ENCODE results near the gene RHBDL2. TPM values are rescaled to one million over a fixed set of nuclear protein-coding genes. Genes with fewer than 3 reads are reported as not detected.
A peak's percentile ranks its signal among the peaks of the same experiment; 100 is the strongest.

RHBDL2 gene
- total RNA-seq, 4 donors from 2014 or later = 17.0 to 30.6 (median 22.2) TPM

DNA sequence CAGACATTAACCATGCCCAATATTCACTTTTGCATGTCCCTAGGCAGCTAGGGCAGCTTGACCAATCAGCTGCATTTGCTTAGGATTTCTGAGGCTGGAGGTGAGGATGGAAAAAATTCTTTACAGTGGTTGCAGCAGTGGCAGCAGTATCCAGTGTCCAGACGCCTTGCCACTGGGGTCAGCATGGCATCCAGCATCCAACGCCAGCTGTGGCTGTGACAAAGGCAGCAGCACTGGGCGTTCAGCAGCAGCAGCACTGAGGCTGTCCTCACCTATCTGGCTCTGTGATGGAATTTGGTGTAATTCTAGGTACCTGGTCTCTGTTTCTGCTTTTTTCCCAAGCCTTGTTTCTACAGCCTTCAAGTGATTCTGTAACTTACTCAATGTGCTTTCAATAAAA is 15.5 kb downstream of the RHBDL2 start:
- no peak for TF ChIP-seq POLR2A (IDR thresholded peaks at IDR 0.05)
- TF ChIP-seq, protein P1, sequence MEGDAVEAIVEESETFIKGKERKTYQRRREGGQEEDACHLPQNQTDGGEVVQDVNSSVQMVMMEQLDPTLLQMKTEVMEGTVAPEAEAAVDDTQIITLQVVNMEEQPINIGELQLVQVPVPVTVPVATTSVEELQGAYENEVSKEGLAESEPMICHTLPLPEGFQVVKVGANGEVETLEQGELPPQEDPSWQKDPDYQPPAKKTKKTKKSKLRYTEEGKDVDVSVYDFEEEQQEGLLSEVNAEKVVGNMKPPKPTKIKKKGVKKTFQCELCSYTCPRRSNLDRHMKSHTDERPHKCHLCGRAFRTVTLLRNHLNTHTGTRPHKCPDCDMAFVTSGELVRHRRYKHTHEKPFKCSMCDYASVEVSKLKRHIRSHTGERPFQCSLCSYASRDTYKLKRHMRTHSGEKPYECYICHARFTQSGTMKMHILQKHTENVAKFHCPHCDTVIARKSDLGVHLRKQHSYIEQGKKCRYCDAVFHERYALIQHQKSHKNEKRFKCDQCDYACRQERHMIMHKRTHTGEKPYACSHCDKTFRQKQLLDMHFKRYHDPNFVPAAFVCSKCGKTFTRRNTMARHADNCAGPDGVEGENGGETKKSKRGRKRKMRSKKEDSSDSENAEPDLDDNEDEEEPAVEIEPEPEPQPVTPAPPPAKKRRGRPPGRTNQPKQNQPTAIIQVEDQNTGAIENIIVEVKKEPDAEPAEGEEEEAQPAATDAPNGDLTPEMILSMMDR (IDR thresholded peaks at IDR 0.05) = no peak
- WGBS, 2 donors = 80 to 90% methylated on average over 3 of the region's 3 CpGs
- intact Hi-C loops (cut with DNase I; ENCODE audit: low total_unique reads) = no loop called here
- DNase-seq (ENCODE audit: low spot score in 2 of 2) = no peak
- H3K4me3 ChIP-seq (ENCODE audit: low read depth, poor library complexity, severe bottlenecking) = no peak overlapping the region

GRCh38 chr1:38925391-38925790 is 16.2 kb downstream of the RHBDL2 start:
- DNase-seq (ENCODE audit: low spot score in 2 of 2) = no peak
- no peak overlapping the region for H3K4me3 ChIP-seq (ENCODE audit: low read depth, poor library complexity, severe bottlenecking)
- 94 to 95% methylated on average over 2 of the region's 2 CpGs for WGBS, 2 donors
- intact Hi-C loops (cut with DNase I; ENCODE audit: low total_unique reads) = no loop called here
- TF ChIP-seq, protein P1 (IDR thresholded peaks at IDR 0.05) = no peak

GRCh38 chr1:38923607-38924006 is 18.0 kb downstream of the RHBDL2 start:
- 84 to 93% methylated on average over 3 of the region's 3 CpGs for whole genome bisulfite sequencing, 2 donors
- TF ChIP-seq, protein P1 (IDR thresholded peaks at IDR 0.05) = no peak
- H3K4me3 ChIP-seq (ENCODE audit: low read depth, poor library complexity, severe bottlenecking) = no peak overlapping the region
- no peak for DNase-seq (ENCODE audit: low spot score in 2 of 2)
- intact Hi-C loops (cut with DNase I; ENCODE audit: low total_unique reads) = no loop called here

DNA sequence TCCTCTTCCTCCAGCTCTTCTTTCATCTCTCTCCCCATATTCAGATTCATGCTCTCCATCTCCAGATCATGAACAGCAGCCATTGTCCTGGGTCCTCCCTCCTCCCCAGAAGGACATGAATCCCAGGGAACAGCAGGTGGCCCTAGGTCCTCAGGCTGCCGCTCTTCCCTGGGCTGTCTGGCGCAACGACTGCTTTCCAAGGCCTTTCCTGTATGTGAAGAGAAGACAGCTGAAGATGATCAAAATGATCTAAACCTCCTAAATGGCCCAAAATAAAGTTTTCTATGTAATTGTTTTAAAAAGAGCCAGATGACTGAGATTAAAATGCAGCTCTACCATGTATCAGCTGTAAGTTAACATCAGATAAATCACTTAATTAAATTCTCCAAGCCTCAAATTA is 22.5 kb downstream of the RHBDL2 start:
- no peak for DNase-seq (ENCODE audit: low spot score in 2 of 2)
- TF ChIP-seq, protein P1 (IDR thresholded peaks at IDR 0.05) = no peak
- TF ChIP-seq POLR2A (IDR thresholded peaks at IDR 0.05) = no peak
- H3K4me3 ChIP-seq (ENCODE audit: low read depth, poor library complexity, severe bottlenecking) = no peak overlapping the region
- 67 to 69% methylated on average over 3 of the region's 3 CpGs for WGBS, 2 donors
- intact Hi-C loops (cut with DNase I; ENCODE audit: low total_unique reads) = no loop called here

DNA sequence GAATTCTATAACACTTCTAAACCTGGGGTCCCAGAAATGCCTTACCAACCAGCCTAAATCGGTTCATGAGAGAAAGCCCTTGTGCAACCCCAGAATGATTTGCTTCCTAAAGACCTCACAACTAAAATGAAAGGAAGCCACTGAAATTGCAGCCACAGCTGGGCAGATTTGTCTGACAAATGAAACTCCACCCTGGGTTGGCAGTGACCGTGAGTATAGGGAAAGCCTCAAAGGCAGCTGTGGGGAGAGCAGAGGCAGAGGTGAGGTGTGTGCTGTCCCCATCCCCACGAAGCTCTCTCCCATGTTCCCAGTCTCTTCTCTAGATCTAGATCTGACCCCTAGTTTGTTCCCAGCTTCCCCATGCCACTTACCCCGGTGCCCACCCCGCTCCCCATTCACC is 23.1 kb downstream of the RHBDL2 start:
- TF ChIP-seq, protein P1 (IDR thresholded peaks at IDR 0.05) = no peak
- no peak for TF ChIP-seq POLR2A (IDR thresholded peaks at IDR 0.05)
- H3K4me3 ChIP-seq (ENCODE audit: low read depth, poor library complexity, severe bottlenecking) = no peak overlapping the region
- WGBS, 2 donors = 75% methylated on average over 5 of the region's 5 CpGs
- peak in 1 of 2 donors; percentile 46 for DNase-seq (ENCODE audit: low spot score in 2 of 2)
- intact Hi-C loops (cut with DNase I; ENCODE audit: low total_unique reads) = no loop called here

- no peak for DNase-seq (ENCODE audit: low spot score in 2 of 2)
- 85 to 93% methylated on average over 1 of the region's 1 CpG for WGBS, 2 donors
- H3K4me3 ChIP-seq (ENCODE audit: low read depth, poor library complexity, severe bottlenecking) = no peak overlapping the region
- TF ChIP-seq POLR2A (IDR thresholded peaks at IDR 0.05) = no peak
- TF ChIP-seq, protein P1 (IDR thresholded peaks at IDR 0.05) = no peak
- intact Hi-C loops (cut with DNase I; ENCODE audit: low total_unique reads) = no loop called here
These were observed 23.9 kb downstream of the RHBDL2 start for GRCh38 chr1:38917772-38918171.

Measured in lower leg skin (tissue), 4 donors.